Panc1 (cell line): ENCODE measurements around the gene LRMDA.

Experiments used
- CTCF ChIP-seq: fragments of 450-650 bp; IDR thresholded peaks from 2 replicates; pipeline ENCODE4 v1.5.1; 2017; ENCODE audit warnings: mild to moderate bottlenecking
- POLR2AphosphoS5 ChIP-seq: IDR thresholded peaks from 2 replicates; pipeline ENCODE4 v1.6.1; 2012; ENCODE audit warnings: mild to moderate bottlenecking, low read depth, low read length, moderate library complexity
- SIN3A ChIP-seq: IDR thresholded peaks from 2 replicates; pipeline ENCODE4 v1.6.1; 2012; ENCODE audit warnings: low read depth, mild to moderate bottlenecking, low read length, moderate library complexity, borderline replicate concordance; ENCODE audit not compliant: insufficient read depth
- TF ChIP-seq, protein P1 (sequence below), 2 experiments: IDR thresholded peaks; 2 replicates each; pipeline ENCODE4 v1.6.1; 2011 to 2012; ENCODE audit warnings: low read depth in 2 of 2, control low read depth in 1 of 2, low read length in 1 of 2, mild to moderate bottlenecking in 1 of 2, moderate library complexity in 1 of 2; ENCODE audit not compliant: insufficient read depth in 1 of 2

DNA sequence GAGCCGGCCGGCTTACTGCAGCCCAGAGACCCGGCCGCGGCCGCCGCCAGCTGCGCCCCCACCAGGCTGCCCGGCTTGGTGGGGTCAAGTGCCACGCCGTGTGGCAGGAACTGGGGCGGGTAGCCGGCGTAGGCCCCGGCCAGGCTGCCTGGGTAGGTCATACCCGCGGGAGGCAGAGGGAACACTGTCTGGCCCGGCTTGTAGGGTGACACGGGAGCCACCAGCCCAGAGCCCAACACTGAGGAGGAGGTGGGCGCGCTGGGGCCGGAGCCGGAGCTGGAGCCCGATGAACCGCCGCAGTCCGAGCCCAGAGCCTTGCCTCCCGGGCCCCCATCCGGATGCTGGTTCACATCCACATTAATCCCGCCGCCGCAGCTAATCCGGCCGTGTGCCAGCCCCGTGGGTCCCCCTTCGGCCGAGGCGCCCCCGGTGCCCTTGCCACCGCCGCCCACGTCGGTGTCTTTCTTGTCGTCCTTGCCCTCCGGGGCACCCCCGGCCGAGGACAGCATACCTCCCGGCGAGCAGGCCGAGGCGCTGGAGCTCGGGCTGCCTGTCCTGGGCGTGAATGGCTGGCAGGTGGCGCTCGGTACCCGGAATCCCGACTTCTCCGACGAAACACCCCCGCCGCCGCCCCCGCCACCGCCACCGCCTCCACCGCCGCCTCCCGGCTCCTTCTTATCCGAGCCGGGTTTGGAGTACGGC is 31.8 kb upstream of the LRMDA start:
- TF ChIP-seq CTCF (peak; percentile 90), POLR2AphosphoS5 (no peak), SIN3A (no peak)
- TF ChIP-seq, protein P1, sequence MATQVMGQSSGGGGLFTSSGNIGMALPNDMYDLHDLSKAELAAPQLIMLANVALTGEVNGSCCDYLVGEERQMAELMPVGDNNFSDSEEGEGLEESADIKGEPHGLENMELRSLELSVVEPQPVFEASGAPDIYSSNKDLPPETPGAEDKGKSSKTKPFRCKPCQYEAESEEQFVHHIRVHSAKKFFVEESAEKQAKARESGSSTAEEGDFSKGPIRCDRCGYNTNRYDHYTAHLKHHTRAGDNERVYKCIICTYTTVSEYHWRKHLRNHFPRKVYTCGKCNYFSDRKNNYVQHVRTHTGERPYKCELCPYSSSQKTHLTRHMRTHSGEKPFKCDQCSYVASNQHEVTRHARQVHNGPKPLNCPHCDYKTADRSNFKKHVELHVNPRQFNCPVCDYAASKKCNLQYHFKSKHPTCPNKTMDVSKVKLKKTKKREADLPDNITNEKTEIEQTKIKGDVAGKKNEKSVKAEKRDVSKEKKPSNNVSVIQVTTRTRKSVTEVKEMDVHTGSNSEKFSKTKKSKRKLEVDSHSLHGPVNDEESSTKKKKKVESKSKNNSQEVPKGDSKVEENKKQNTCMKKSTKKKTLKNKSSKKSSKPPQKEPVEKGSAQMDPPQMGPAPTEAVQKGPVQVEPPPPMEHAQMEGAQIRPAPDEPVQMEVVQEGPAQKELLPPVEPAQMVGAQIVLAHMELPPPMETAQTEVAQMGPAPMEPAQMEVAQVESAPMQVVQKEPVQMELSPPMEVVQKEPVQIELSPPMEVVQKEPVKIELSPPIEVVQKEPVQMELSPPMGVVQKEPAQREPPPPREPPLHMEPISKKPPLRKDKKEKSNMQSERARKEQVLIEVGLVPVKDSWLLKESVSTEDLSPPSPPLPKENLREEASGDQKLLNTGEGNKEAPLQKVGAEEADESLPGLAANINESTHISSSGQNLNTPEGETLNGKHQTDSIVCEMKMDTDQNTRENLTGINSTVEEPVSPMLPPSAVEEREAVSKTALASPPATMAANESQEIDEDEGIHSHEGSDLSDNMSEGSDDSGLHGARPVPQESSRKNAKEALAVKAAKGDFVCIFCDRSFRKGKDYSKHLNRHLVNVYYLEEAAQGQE (IDR thresholded peaks at IDR 0.05; ENCODE audit: insufficient read depth in 1 of 2, low read depth in 2 of 2, low read length in 1 of 2), result no peak
